ENCODE data around the gene ZNF81. TPM values are rescaled to one million over a fixed set of nuclear protein-coding genes. Genes with fewer than 3 reads are reported as not detected.

The ZNF81 gene
- total RNA-seq, 1 experiment from 2014 or later, result 4.4 TPM

GRCh38 chrX:47807548-47807947 lies 29.2 kb upstream of the ZNF81 start:
- H3K4me1 ChIP-seq (ENCODE audit: insufficient read depth, low read length), result no peaks in the 10 kb centered on the region
- no TSS peak for BruUV-seq (replicated peaks)
- H3K79me2 ChIP-seq (ENCODE audit: low read length), result no peaks in the 10 kb centered on the region
- no peak overlapping the region for H3K27ac ChIP-seq (ENCODE audit: low read length)
- no peak overlapping the region for H3K4me3 ChIP-seq (ENCODE audit: low read length)
- no peak overlapping the region for H3K4me2 ChIP-seq (ENCODE audit: low read length)
- no peaks in the 10 kb centered on the region for H3K9me3 ChIP-seq (ENCODE audit: low read length)
- H3K9me2 ChIP-seq (replicated peaks; ENCODE audit: low read length), result no peaks in the 10 kb centered on the region
- no peak overlapping the region for H3K9ac ChIP-seq (ENCODE audit: low read length)
- no peaks in the 10 kb centered on the region for H3K36me3 ChIP-seq (ENCODE audit: low read depth, low read length)
- no peak overlapping the region for H2AFZ ChIP-seq (ENCODE audit: low read length)
- TF ChIP-seq CTCF (conservative IDR thresholded peaks at IDR 0.05; ENCODE audit: low read depth, low read length), result no peak
- TF ChIP-seq EZH2 (IDR thresholded peaks at IDR 0.05; ENCODE audit: low read length, unreplicated experiment), result no peak
- no peak for TF ChIP-seq EZH2phosphoT487 (IDR thresholded peaks at IDR 0.05; ENCODE audit: borderline replicate concordance, low read length)
- DNase-seq, result no peak
- ChIA-PET POLR2A (ENCODE audit: unreplicated experiment) (no interaction called here), CTCF (no interaction called here)
- intact Hi-C loops (cut with micrococcal nuclease), result no loop called here
- H3F3A ChIP-seq (ENCODE audit: low read length, unreplicated experiment), result no peaks in the 10 kb centered on the region
- H3K27me3 ChIP-seq (ENCODE audit: low read length), result peaks cover 4% of the 10 kb centered on the region; the same call in 1 of the 2 replicates
- no peak for ATAC-seq
- no peaks in the 10 kb centered on the region for H4K20me1 ChIP-seq (ENCODE audit: low read length)

GRCh38 chrX:47808904-47809788 lies 27.6 kb upstream of the ZNF81 start:
- ChIA-PET CTCF (no interaction called here), POLR2A (ENCODE audit: unreplicated experiment) (no interaction called here)
- TF ChIP-seq EZH2phosphoT487 (IDR thresholded peaks at IDR 0.05; ENCODE audit: borderline replicate concordance, low read length) (no peak), CTCF (conservative IDR thresholded peaks at IDR 0.05; ENCODE audit: low read depth, low read length) (no peak), EZH2 (IDR thresholded peaks at IDR 0.05; ENCODE audit: low read length, unreplicated experiment) (no peak)
- H3K27me3 ChIP-seq (ENCODE audit: low read length), result no peaks in the 10 kb centered on the region
- no peaks in the 10 kb centered on the region for H4K20me1 ChIP-seq (ENCODE audit: low read length)
- H3K4me1 ChIP-seq (ENCODE audit: insufficient read depth, low read length), result no peaks in the 10 kb centered on the region
- H3K4me3 ChIP-seq (ENCODE audit: low read length), result no peak overlapping the region
- intact Hi-C loops (cut with micrococcal nuclease), result no loop called here
- ATAC-seq (no peak), DNase-seq (no peak)
- H2AFZ ChIP-seq (ENCODE audit: low read length), result no peak overlapping the region
- H3K36me3 ChIP-seq (ENCODE audit: low read depth, low read length), result no peaks in the 10 kb centered on the region
- no peaks in the 10 kb centered on the region for H3K79me2 ChIP-seq (ENCODE audit: low read length)
- no peaks in the 10 kb centered on the region for H3F3A ChIP-seq (ENCODE audit: low read length, unreplicated experiment)
- no TSS peak for BruUV-seq (replicated peaks)
- H3K9me2 ChIP-seq (replicated peaks; ENCODE audit: low read length), result no peaks in the 10 kb centered on the region
- H3K9ac ChIP-seq (ENCODE audit: low read length), result no peak overlapping the region
- H3K4me2 ChIP-seq (ENCODE audit: low read length), result no peak overlapping the region
- H3K27ac ChIP-seq (ENCODE audit: low read length), result no peak overlapping the region
- H3K9me3 ChIP-seq (ENCODE audit: low read length), result no peaks in the 10 kb centered on the region

- no peak overlapping the region for H2AFZ ChIP-seq (ENCODE audit: low read length)
- H3K4me2 ChIP-seq (ENCODE audit: low read length), result no peak overlapping the region
- no peaks in the 10 kb centered on the region for H3K9me3 ChIP-seq (ENCODE audit: low read length)
- ATAC-seq (no peak), DNase-seq (no peak)
- H3F3A ChIP-seq (ENCODE audit: low read length, unreplicated experiment), result no peaks in the 10 kb centered on the region
- H3K4me1 ChIP-seq (ENCODE audit: insufficient read depth, low read length), result no peaks in the 10 kb centered on the region
- H3K36me3 ChIP-seq (ENCODE audit: low read depth, low read length), result no peaks in the 10 kb centered on the region
- POLR2A ChIA-PET (ENCODE audit: unreplicated experiment), result no interaction called here
- no peak for TF ChIP-seq EZH2 (IDR thresholded peaks at IDR 0.05; ENCODE audit: low read length, unreplicated experiment)
- no peak for TF ChIP-seq EZH2phosphoT487 (IDR thresholded peaks at IDR 0.05; ENCODE audit: borderline replicate concordance, low read length)
- no peak for TF ChIP-seq CTCF (conservative IDR thresholded peaks at IDR 0.05; ENCODE audit: low read depth, low read length)
- CTCF ChIA-PET, result no interaction called here
- no TSS peak for BruUV-seq (replicated peaks)
- no peaks in the 10 kb centered on the region for H3K79me2 ChIP-seq (ENCODE audit: low read length)
- intact Hi-C loops (cut with micrococcal nuclease), result no loop called here
- no peaks in the 10 kb centered on the region for H4K20me1 ChIP-seq (ENCODE audit: low read length)
- H3K9me2 ChIP-seq (replicated peaks; ENCODE audit: low read length), result no peaks in the 10 kb centered on the region
- no peak overlapping the region for H3K27ac ChIP-seq (ENCODE audit: low read length)
- no peak overlapping the region for H3K4me3 ChIP-seq (ENCODE audit: low read length)
- no peaks in the 10 kb centered on the region for H3K27me3 ChIP-seq (ENCODE audit: low read length)
- no peak overlapping the region for H3K9ac ChIP-seq (ENCODE audit: low read length)
These were observed 21.9 kb upstream of the ZNF81 start for GRCh38 chrX:47814851-47815250.

Data from PC-3 (cell line).